ENCODE measurements around the gene TGFBR2. TPM values are rescaled to one million over a fixed set of nuclear protein-coding genes. Genes with fewer than 3 reads are reported as not detected.

Gene TGFBR2
- total RNA-seq, 4 donors from 2014 or later, result 10.1 to 114 (median 48.7) TPM

DNA sequence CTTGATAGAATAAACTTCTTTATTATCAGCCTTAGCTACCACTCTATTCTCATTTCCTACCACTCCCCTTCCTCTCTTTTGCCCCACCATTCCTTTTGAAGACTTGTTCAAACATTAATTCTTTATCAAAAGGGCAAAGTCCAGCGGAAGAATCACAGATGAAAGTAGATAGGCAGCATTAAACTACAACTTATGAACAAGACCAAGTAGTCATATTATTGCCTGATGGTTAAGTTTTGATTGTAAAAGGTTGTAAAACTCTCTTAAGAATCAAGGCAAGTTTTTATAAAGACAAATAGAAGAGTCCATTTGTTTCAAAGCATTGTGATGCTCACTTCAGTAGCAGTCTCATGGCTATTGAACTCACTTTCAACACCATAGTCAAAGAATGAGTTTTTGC, 22.4 kb upstream of the TGFBR2 start:
- no peak for DNase-seq
- no peak overlapping the region for H3K27ac ChIP-seq
- intact Hi-C loops (cut with DNase I), result no loop called here
- no peaks in the 10 kb centered on the region for H3K4me1 ChIP-seq
- TF ChIP-seq, protein P1, sequence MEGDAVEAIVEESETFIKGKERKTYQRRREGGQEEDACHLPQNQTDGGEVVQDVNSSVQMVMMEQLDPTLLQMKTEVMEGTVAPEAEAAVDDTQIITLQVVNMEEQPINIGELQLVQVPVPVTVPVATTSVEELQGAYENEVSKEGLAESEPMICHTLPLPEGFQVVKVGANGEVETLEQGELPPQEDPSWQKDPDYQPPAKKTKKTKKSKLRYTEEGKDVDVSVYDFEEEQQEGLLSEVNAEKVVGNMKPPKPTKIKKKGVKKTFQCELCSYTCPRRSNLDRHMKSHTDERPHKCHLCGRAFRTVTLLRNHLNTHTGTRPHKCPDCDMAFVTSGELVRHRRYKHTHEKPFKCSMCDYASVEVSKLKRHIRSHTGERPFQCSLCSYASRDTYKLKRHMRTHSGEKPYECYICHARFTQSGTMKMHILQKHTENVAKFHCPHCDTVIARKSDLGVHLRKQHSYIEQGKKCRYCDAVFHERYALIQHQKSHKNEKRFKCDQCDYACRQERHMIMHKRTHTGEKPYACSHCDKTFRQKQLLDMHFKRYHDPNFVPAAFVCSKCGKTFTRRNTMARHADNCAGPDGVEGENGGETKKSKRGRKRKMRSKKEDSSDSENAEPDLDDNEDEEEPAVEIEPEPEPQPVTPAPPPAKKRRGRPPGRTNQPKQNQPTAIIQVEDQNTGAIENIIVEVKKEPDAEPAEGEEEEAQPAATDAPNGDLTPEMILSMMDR (IDR thresholded peaks at IDR 0.05), result no peak
- TF ChIP-seq POLR2A (IDR thresholded peaks at IDR 0.05), result no peak
- no peaks in the 10 kb centered on the region for H3K9me3 ChIP-seq
- 93 to 100% methylated on average over 1 of the region's 1 CpG for WGBS, 2 donors
- H3K4me3 ChIP-seq, result no peak overlapping the region
- no peaks in the 10 kb centered on the region for H3K36me3 ChIP-seq
- no peaks in the 10 kb centered on the region for H3K27me3 ChIP-seq

DNA sequence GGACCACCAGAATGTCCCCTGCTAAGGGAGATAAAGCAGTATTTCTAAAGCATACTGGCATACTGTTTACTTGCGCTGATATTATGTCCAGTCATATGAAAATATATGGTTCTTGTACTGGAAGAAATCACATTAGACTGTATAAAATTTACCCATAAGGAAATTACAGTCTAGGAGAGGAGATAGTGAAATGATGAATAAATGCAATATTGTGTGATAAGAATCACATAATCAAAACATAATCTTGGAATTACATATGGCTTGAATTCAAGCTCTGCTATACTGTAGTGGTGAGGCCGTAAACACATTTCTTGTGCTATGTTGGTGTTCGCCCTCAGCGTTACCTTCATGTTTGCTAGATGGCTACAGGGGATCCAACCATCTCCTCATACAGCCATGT, 20.7 kb upstream of the TGFBR2 start:
- Histone ChIP-seq H3K36me3 (no peaks in the 10 kb centered on the region), H3K27me3 (no peaks in the 10 kb centered on the region), H3K9me3 (no peaks in the 10 kb centered on the region), H3K4me3 (no peak overlapping the region), H3K27ac (no peak overlapping the region), H3K4me1 (no peaks in the 10 kb centered on the region)
- DNase-seq, result no peak
- 95 to 98% methylated on average over 4 of the region's 4 CpGs for WGBS, 2 donors
- intact Hi-C loops (cut with DNase I), result no loop called here
- TF ChIP-seq, protein P1 (IDR thresholded peaks at IDR 0.05), result no peak
- TF ChIP-seq POLR2A (IDR thresholded peaks at IDR 0.05), result no peak

DNA sequence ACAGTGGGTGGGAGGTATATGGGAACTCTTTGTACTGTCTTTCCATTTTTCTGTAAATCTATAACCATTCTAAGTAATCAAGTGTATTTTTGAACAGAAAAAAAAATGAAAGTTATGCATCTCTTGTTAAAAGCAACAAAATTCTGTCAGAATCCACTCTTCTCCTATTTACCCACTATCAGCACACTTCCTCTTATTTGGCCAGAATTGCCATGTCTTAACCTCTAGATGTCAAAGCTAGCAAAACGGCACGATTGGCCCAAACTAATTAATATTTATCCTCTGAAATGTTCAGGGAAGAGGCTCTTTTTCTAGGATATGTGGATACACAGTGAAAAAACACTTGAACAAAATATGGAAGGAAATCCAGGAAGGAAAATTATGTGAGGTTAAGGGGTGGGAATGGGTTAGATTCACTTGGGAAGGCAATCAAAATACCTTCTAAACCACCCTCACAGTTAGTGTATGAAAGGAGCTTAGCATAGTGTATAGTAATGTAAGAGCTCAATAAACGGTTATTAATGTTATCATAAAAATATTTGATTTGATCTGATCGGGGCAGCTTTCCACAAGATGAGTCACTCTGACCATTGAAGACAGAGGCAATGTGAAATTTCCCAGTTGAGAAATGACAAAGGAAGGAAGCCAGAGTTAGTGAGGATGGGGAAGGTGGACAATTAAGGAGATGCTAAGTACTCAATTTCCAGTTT, 20.1 kb upstream of the TGFBR2 start:
- no peaks in the 10 kb centered on the region for H3K36me3 ChIP-seq
- no peak overlapping the region for H3K27ac ChIP-seq
- 74 to 76% methylated on average over 4 of the region's 4 CpGs for WGBS, 2 donors
- intact Hi-C loops (cut with DNase I), result no loop called here
- H3K9me3 ChIP-seq, result no peaks in the 10 kb centered on the region
- DNase-seq, result no peak
- no peak for TF ChIP-seq POLR2A (IDR thresholded peaks at IDR 0.05)
- TF ChIP-seq, protein P1 (IDR thresholded peaks at IDR 0.05), result no peak
- no peak overlapping the region for H3K4me3 ChIP-seq
- no peaks in the 10 kb centered on the region for H3K4me1 ChIP-seq
- H3K27me3 ChIP-seq, result no peaks in the 10 kb centered on the region

DNA sequence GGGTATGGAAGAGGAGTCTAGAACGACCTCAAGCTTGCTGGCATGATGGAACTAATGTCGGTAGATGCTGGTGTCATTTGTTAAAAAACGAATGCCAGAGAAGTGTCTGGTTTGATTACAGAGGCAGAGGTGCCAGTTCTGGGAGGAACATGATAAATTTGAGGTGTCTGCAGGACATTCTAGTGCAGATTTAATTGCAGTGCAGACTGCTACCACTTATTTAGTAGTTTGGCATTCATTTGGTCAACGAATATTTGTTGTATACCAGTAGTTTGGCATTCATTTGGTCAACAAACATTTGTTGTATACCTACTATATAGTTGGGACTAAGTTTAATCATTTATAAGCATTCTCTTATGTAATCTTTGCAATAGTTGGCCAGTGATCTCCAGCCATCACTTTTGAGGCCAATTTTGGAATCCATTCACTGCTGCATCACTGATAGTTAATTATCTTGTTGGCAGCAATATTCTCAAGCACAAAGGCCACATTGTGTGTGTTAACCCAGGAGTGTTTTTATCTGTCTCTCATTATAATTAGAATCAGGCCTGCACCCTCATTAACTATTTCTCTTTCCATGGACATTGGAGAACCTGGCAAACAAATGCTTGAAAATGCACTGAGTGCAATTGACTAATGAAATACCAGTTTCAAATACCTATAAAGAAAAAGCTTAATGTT, 19.5 kb upstream of the TGFBR2 start:
- TF ChIP-seq, protein P1 (IDR thresholded peaks at IDR 0.05), result no peak
- no peak for TF ChIP-seq POLR2A (IDR thresholded peaks at IDR 0.05)
- H3K27ac ChIP-seq, result no peak overlapping the region
- H3K27me3 ChIP-seq, result no peaks in the 10 kb centered on the region
- H3K4me1 ChIP-seq, result no peaks in the 10 kb centered on the region
- H3K4me3 ChIP-seq, result no peak overlapping the region
- DNase-seq, result no peak
- no peaks in the 10 kb centered on the region for H3K9me3 ChIP-seq
- intact Hi-C loops (cut with DNase I), result no loop called here
- 76 to 81% methylated on average over 4 of the region's 4 CpGs for WGBS, 2 donors
- no peaks in the 10 kb centered on the region for H3K36me3 ChIP-seq

DNA sequence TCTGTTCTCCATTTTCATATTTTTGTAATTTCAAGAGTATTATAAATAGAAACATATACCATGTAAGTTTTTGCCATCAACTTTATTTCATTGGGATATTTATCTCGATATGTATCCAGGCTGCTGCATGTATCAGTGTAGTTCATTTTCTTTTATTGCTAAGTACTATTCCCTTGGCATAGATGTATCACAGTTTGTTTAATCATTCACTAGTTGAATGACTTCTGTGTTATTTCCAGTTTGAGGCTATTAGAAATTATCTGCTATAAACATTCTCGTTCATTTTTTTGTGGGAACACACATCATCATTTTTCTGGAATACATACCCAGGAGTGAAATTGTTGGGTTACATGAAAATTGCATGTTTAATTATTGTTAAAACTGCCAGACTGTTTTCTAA, 18.5 kb upstream of the TGFBR2 start:
- H3K27me3 ChIP-seq, result no peaks in the 10 kb centered on the region
- TF ChIP-seq, protein P1 (IDR thresholded peaks at IDR 0.05), result no peak
- no peak for TF ChIP-seq POLR2A (IDR thresholded peaks at IDR 0.05)
- no peak overlapping the region for H3K4me3 ChIP-seq
- H3K27ac ChIP-seq, result no peak overlapping the region
- no peak for DNase-seq
- no peaks in the 10 kb centered on the region for H3K9me3 ChIP-seq
- WGBS, 2 donors, result 90 to 91% methylated on average over 2 of the region's 2 CpGs
- intact Hi-C loops (cut with DNase I), result no loop called here
- H3K36me3 ChIP-seq, result no peaks in the 10 kb centered on the region
- no peaks in the 10 kb centered on the region for H3K4me1 ChIP-seq

Data from esophagus squamous epithelium (tissue), 5 donors.